Measurements from ENCODE around the gene DOCK1. TPM values are rescaled to one million over a fixed set of nuclear protein-coding genes. Genes with fewer than 3 reads are reported as not detected.

Gene DOCK1
- total and polyA plus RNA-seq, 2 donors from 2014 or later, result 15.8 to 81.7 TPM

GRCh38 chr10:127064474-127064873 lies 159.2 kb downstream of the DOCK1 start:
- H3K27me3 ChIP-seq (ENCODE audit: control insufficient read depth, insufficient read depth, low read length), result no peaks in the 10 kb centered on the region
- no peak for DNase-seq
- H3K9ac ChIP-seq (ENCODE audit: low read length in 3 of 3), result no peak overlapping the region
- H3K27ac ChIP-seq (ENCODE audit: low read depth in 2 of 2, low read length in 2 of 2), result no peak overlapping the region
- no peak for FAIRE-seq
- intact Hi-C loops (cut with DNase I), result no loop called here
- TF ChIP-seq CTCF (IDR thresholded peaks at IDR 0.05; ENCODE audit: borderline replicate concordance, extremely low read depth, insufficient read depth), result no peak
- H3K4me1 ChIP-seq (ENCODE audit: control insufficient read depth in 2 of 3, insufficient read depth in 2 of 3, low read depth in 1 of 3, low read length in 3 of 3), result no peaks in the 10 kb centered on the region
- peaks cover 0 to 19% (median 14%) of the 10 kb centered on the region in 3 donors for H3K36me3 ChIP-seq (ENCODE audit: control insufficient read depth in 2 of 3, insufficient read depth in 3 of 3, low read length in 3 of 3)
- no peak overlapping the region for H3K4me3 ChIP-seq (ENCODE audit: low read length in 3 of 3)
- no peaks in the 10 kb centered on the region for H3K9me3 ChIP-seq (ENCODE audit: control insufficient read depth in 2 of 3, insufficient read depth in 1 of 3, low read length in 3 of 3)

- peaks cover 0 to 29% (median 26%) of the 10 kb centered on the region in 3 donors for H3K36me3 ChIP-seq (ENCODE audit: control insufficient read depth in 2 of 3, insufficient read depth in 3 of 3, low read length in 3 of 3)
- H3K4me3 ChIP-seq (ENCODE audit: low read length in 3 of 3), result no peak overlapping the region
- H3K4me1 ChIP-seq (ENCODE audit: control insufficient read depth in 2 of 3, insufficient read depth in 2 of 3, low read depth in 1 of 3, low read length in 3 of 3), result no peaks in the 10 kb centered on the region
- no peak for TF ChIP-seq CTCF (IDR thresholded peaks at IDR 0.05; ENCODE audit: borderline replicate concordance, extremely low read depth, insufficient read depth)
- H3K9ac ChIP-seq (ENCODE audit: low read length in 3 of 3), result no peak overlapping the region
- FAIRE-seq, result no peak
- H3K27me3 ChIP-seq (ENCODE audit: control insufficient read depth, insufficient read depth, low read length), result no peaks in the 10 kb centered on the region
- DNase-seq, result no peak
- intact Hi-C loops (cut with DNase I), result no loop called here
- H3K27ac ChIP-seq (ENCODE audit: low read depth in 2 of 2, low read length in 2 of 2), result no peak overlapping the region
- no peaks in the 10 kb centered on the region for H3K9me3 ChIP-seq (ENCODE audit: control insufficient read depth in 2 of 3, insufficient read depth in 1 of 3, low read length in 3 of 3)
Observed at GRCh38 chr10:127067542-127068194, 162.4 kb downstream of the DOCK1 start.

GRCh38 chr10:127068485-127068884 lies 163.3 kb downstream of the DOCK1 start:
- FAIRE-seq, result no peak
- peaks cover 0 to 32% (median 20%) of the 10 kb centered on the region in 3 donors for H3K36me3 ChIP-seq (ENCODE audit: control insufficient read depth in 2 of 3, insufficient read depth in 3 of 3, low read length in 3 of 3)

More at GRCh38 chr10:127068485-127068884, 163.3 kb downstream of the DOCK1 start:
- Histone ChIP-seq H3K27ac (ENCODE audit: low read depth in 2 of 2, low read length in 2 of 2) (no peak overlapping the region), H3K9me3 (ENCODE audit: control insufficient read depth in 2 of 3, insufficient read depth in 1 of 3, low read length in 3 of 3) (no peaks in the 10 kb centered on the region), H3K9ac (ENCODE audit: low read length in 3 of 3) (no peak overlapping the region), H3K4me3 (ENCODE audit: low read length in 3 of 3) (no peak overlapping the region), H3K27me3 (ENCODE audit: control insufficient read depth, insufficient read depth, low read length) (no peaks in the 10 kb centered on the region), H3K4me1 (ENCODE audit: control insufficient read depth in 2 of 3, insufficient read depth in 2 of 3, low read depth in 1 of 3, low read length in 3 of 3) (no peaks in the 10 kb centered on the region)
- intact Hi-C loops (cut with DNase I), result no loop called here
- no peak for TF ChIP-seq CTCF (IDR thresholded peaks at IDR 0.05; ENCODE audit: borderline replicate concordance, extremely low read depth, insufficient read depth)
- DNase-seq, result no peak
